GM12878 (cell line): ENCODE measurements around the gene LMAN2. TPM values are rescaled to one million over a fixed set of nuclear protein-coding genes. Genes with fewer than 3 reads are reported as not detected.
A peak's percentile ranks its signal among the peaks of the same experiment; 100 is the strongest.

Experiments
- ATAC-seq: fragments of 200-7000 bp; cut with Tn5 transposase; 3 replicates; pipeline ENCODE4 v1.9.1; 2020; ENCODE audit warnings: mild to moderate bottlenecking, moderate library complexity
- BruUV-seq: library from RNA; stranded (reverse); fragments of 400-500 nt; replicated peaks from 2 replicates; lab custom pipeline; 2021; lab: Mats Ljungman, UMichigan
- CTCF ChIA-PET: fragments of 300-600 bp; sonication (Branson Sonifier 250); formaldehyde crosslinking; extraction: SDS; loops from one replicate; lab custom pipeline; 2021; ENCODE audit warnings: inconsistent platforms; lab: Yijun Ruan, JAX
- POLR2A ChIA-PET: fragments of 350-600 bp; formaldehyde crosslinking; extraction: SDS; loops from one replicate; lab custom pipeline; 2021; ENCODE audit warnings: inconsistent platforms; lab: Charles Lee
- RAD21 ChIA-PET: fragments of 300-600 bp; sonication (Branson Sonifier 250); formaldehyde crosslinking; loops from one replicate; lab custom pipeline; 2023; ENCODE audit warnings: antibody characterized with exemption; ENCODE audit not compliant: unreplicated experiment; lab: Charles Lee
- SMC1A ChIA-PET: fragments of 300-600 bp; sonication (Branson Sonifier 250); formaldehyde crosslinking; loops from one replicate; lab custom pipeline; 2023; ENCODE audit not compliant: unreplicated experiment, uncharacterized antibody; lab: Charles Lee
- DNase-seq: peaks from one replicate; pipeline ENCODE4 v3.0.0-alpha.2; 2011; ENCODE audit warnings: low read depth, low spot score
- FAIRE-seq: peaks from 3 replicates; lab custom pipeline; 2011; peaks lifted over from hg19 to GRCh38; lab: Jason Lieb, UNC
- H2AFZ ChIP-seq: 2 replicates; pipeline ENCODE4 v1.6.0; 2011; ENCODE audit warnings: low read depth, low read length, control low read depth; ENCODE audit not compliant: control insufficient read depth
- H3K27ac ChIP-seq: 2 replicates; pipeline ENCODE4 v1.5.1; 2011; ENCODE audit warnings: control low read depth; ENCODE audit not compliant: control insufficient read depth, insufficient read depth
- H3K27me3 ChIP-seq, 2 experiments: replicated peaks in 1 of 2; 2 replicates each; pipeline versions ENCODE4 v1.6.0 to v1.6.1; 2011; ENCODE audit warnings: low read length in 1 of 2; ENCODE audit not compliant: control insufficient read depth in 2 of 2, insufficient read depth in 2 of 2
- H3K36me3 ChIP-seq, 2 experiments: 2 replicates each; pipeline ENCODE4 v1.5.1; 2011; ENCODE audit warnings: low read length in 1 of 2; ENCODE audit not compliant: control insufficient read depth in 2 of 2, insufficient read depth in 2 of 2
- H3K4me1 ChIP-seq: 2 replicates; pipeline ENCODE4 v1.6.1; 2011; ENCODE audit warnings: mild to moderate bottlenecking, low read length, moderate library complexity, mixed read lengths; ENCODE audit not compliant: control insufficient read depth, insufficient read depth
- H3K4me2 ChIP-seq: 2 replicates; pipeline ENCODE4 v1.6.0; 2011; ENCODE audit warnings: control low read depth; ENCODE audit not compliant: control insufficient read depth, insufficient read depth
- H3K4me3 ChIP-seq: fragments of 200-600 bp; sonication (generic); 2 replicates; pipeline ENCODE4 v1.5.1; 2016
- H3K79me2 ChIP-seq: 2 replicates; pipeline ENCODE4 v1.6.0; 2011; ENCODE audit warnings: low read length; ENCODE audit not compliant: control insufficient read depth, insufficient read depth
- H3K9ac ChIP-seq: 2 replicates; pipeline ENCODE4 v1.8.0; 2011; ENCODE audit warnings: low read length, control low read depth, mixed read lengths; ENCODE audit not compliant: control insufficient read depth, insufficient read depth
- H3K9me3 ChIP-seq: replicated peaks from 3 replicates; pipeline ENCODE4 v1.5.1; 2011; ENCODE audit warnings: mild to moderate bottlenecking, low read length; ENCODE audit not compliant: control insufficient read depth, insufficient read depth
- H4K20me1 ChIP-seq: 2 replicates; pipeline ENCODE4 v1.6.0; 2011; ENCODE audit not compliant: control insufficient read depth, insufficient read depth
- POLR2A ChIP-seq: IDR thresholded peaks from 2 replicates; pipeline ENCODE4 v1.6.1; 2011; ENCODE audit warnings: low read depth, mild to moderate bottlenecking, low read length
- RAD21 ChIP-seq: IDR thresholded peaks from 2 replicates; pipeline ENCODE4 v1.6.1; 2011; ENCODE audit warnings: mild to moderate bottlenecking, low read depth, low read length, moderate library complexity; ENCODE audit not compliant: insufficient read depth
- REST ChIP-seq: IDR thresholded peaks from 2 replicates; pipeline ENCODE4 v1.6.1; 2012; ENCODE audit warnings: mild to moderate bottlenecking, low read depth, low read length
- TAF1 ChIP-seq: IDR thresholded peaks from 2 replicates; pipeline ENCODE4 v1.6.1; 2011; ENCODE audit warnings: mild to moderate bottlenecking, low read depth, low read length, borderline replicate concordance
- WGBS: methylation state at CpG from one replicate; pipeline ENCODE4 v1.1.6; 2016; ENCODE audit warnings: low lambda C conversion rate; ENCODE audit not compliant: insufficient replicate concordance, insufficient coverage; ENCODE audit errors: missing lambda C conversion rate; 5-methylcytosine and 5-hydroxymethylcytosine counted together
- in situ Hi-C: fragments of 300-500 bp; cut with MboI; formaldehyde crosslinking; loops from 9 replicates; pipeline ENCODE4 v1.14.3; 2018; ENCODE audit warnings: mixed read lengths
- intact Hi-C: fragments of 100-400 bp; cut with micrococcal nuclease; formaldehyde crosslinking; loops from one replicate; pipeline ENCODE4 v1.14.2; 2022; ENCODE audit not compliant: unreplicated experiment
- polyA plus RNA-seq, 11 experiments: library from polyadenylated mRNA; depleted of rRNA in 4 of 11; unstranded in 6 of 11; stranded (reverse) in 5 of 11; fragments of >200 nt; fragmentation: Nextera tagmentation in 4 of 11; fragmentation: Illumina TruSeq in 1 of 11; extraction: Ambion mirVana in 4 of 11; extraction: Trizol in 1 of 11; gene quantifications; 1 replicate in 1 of 11; 2 replicates in 10 of 11; pipeline versions ENCODE4 v1.2.1 to v1.2.3, GENCODE V29; 2011 to 2016; ENCODE audit warnings: inconsistent platforms in 2 of 11, missing spikeins in 2 of 11, low read depth in 1 of 11
- total RNA-seq, 4 experiments: library from RNA; depleted of rRNA in 3 of 4; stranded (reverse); fragments of >200 nt in 3 of 4; fragmentation: Illumina TruSeq in 1 of 4; extraction: Trizol in 1 of 4; gene quantifications; 2 replicates each; pipeline versions ENCODE4 v1.2.1 to v1.2.3, GENCODE V29; 2013 to 2021

LMAN2 gene
- total and polyA plus RNA-seq, 10 of the 15 experiments (the other 5 are each of a cell fraction or from before 2014, with no cell fraction given), result 2.4 to 264 (median 147) TPM

GRCh38 chr5:177299697-177300096 lies 51.8 kb downstream of the LMAN2 start:
- in situ Hi-C loops, result loop anchor here (5.0 kb wide), 1 partner anchor 182 kb away; no protein-coding TSS in a partner anchor
- peaks cover 44% of the 10 kb centered on the region for H3K4me1 ChIP-seq
- TF ChIP-seq TAF1 (no peak), REST (no peak), RAD21 (no peak), POLR2A (peak; percentile 12; the same call in 1 of the 2 replicates)
- TF ChIP-seq, all 136 proteins: peak for 1
- ChIA-PET POLR2A (interaction anchor here (0.5 to 0.6 kb wide), 3 partner anchors 125 to 191 kb away, joined by 3 to 7 read pairs (median 5); no protein-coding TSS in a partner anchor), CTCF (interaction anchor here (0.7 to 4.6 kb wide), 5 partner anchors 10 to 202 kb away, joined by 3 to 25 read pairs (median 5); no protein-coding TSS in a partner anchor), SMC1A (interaction anchor here (1.0 to 1.1 kb wide), 2 partner anchors 11 to 187 kb away, joined by 3 read pairs; no protein-coding TSS in a partner anchor), RAD21 (interaction anchor here (0.5 to 1.3 kb wide), 2 partner anchors 187 to 212 kb away, joined by 3 to 5 read pairs; no protein-coding TSS in a partner anchor)
- BruUV-seq, result no TSS peak
- Histone ChIP-seq H4K20me1 (no peaks in the 10 kb centered on the region), H3K4me3 (no peak overlapping the region), H3K27me3 (no peaks in the 10 kb centered on the region), H3K9me3 (no peaks in the 10 kb centered on the region), H2AFZ (no peak overlapping the region), H3K9ac (no peak overlapping the region), H3K79me2 (peaks cover 31% of the 10 kb centered on the region), H3K27ac (peak overlapping the region; percentile 83), H3K36me3 (peaks cover 10 to 13% of the 10 kb centered on the region in 2 experiments; a peak in 3 of 4 replicates), H3K4me2 (no peak overlapping the region)
- no peak for ATAC-seq
- no peak for FAIRE-seq
- intact Hi-C loops, result loop anchor here (5.0 to 10.0 kb wide), 3 partner anchors 162 to 295 kb away; partner anchors contain the start of gene TMED9
- 56% methylated on average over 9 of the region's 9 CpGs for WGBS
- no peak for DNase-seq
